ENCODE measurements around the gene MCL1.

DNA sequence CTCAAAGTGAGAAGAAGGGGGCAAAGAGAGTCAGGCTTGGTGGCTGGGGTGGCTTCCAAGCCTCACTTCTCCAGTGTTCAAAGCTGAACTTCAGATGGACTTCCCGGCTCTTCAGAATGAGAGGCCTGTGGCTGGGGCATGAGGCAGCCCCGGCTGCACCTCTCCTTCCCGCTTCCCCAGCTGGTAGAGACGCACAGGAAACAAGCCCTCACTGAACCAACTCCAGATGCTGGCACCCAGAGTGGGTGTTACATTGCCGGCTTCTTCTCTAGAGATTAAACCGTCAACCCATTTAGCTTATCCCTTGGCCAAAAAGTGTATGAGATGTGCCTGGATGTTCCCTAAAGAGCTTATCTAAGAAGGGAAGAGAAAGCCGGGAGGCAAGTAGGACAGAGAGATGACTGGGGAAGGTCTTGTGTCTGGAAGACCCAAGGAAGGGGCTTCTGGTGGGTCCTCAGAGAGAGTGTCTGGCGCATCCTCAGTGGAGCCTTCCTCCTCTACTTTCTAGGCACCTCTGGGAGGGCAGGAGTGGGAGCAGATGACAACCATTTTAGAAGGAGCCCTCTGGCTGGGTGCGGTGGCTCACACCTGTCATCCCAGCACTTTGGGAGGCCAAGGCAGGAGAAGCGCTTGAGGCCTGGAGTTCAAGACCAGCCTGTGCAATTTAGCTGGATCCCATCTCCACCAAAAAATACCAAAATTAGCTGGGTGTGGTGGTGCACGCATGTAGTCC is 28.2 kb downstream of the MCL1 start:
- TF ChIP-seq EZH2phosphoT487 (conservative IDR thresholded peaks at IDR 0.05; ENCODE audit: low read length): no peak
- TF ChIP-seq, protein P1, sequence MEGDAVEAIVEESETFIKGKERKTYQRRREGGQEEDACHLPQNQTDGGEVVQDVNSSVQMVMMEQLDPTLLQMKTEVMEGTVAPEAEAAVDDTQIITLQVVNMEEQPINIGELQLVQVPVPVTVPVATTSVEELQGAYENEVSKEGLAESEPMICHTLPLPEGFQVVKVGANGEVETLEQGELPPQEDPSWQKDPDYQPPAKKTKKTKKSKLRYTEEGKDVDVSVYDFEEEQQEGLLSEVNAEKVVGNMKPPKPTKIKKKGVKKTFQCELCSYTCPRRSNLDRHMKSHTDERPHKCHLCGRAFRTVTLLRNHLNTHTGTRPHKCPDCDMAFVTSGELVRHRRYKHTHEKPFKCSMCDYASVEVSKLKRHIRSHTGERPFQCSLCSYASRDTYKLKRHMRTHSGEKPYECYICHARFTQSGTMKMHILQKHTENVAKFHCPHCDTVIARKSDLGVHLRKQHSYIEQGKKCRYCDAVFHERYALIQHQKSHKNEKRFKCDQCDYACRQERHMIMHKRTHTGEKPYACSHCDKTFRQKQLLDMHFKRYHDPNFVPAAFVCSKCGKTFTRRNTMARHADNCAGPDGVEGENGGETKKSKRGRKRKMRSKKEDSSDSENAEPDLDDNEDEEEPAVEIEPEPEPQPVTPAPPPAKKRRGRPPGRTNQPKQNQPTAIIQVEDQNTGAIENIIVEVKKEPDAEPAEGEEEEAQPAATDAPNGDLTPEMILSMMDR (IDR thresholded peaks at IDR 0.05; ENCODE audit: insufficient read depth, low read length, poor library complexity, severe bottlenecking): no peak

Data from SU-DHL-6 (cell line).